Stimulated activated CD4-positive, alpha-beta T cell treated with anti-CD3 and anti-CD28 coated beads, Interleukin-4, amount 100 ng/mL, for 24 hours (primary cell): ENCODE results near the gene KCND3.

Experiments
- DNase-seq: peaks from one replicate; pipeline ENCODE4 v3.0.0-alpha.2; 2020

Gene KCND3

DNA sequence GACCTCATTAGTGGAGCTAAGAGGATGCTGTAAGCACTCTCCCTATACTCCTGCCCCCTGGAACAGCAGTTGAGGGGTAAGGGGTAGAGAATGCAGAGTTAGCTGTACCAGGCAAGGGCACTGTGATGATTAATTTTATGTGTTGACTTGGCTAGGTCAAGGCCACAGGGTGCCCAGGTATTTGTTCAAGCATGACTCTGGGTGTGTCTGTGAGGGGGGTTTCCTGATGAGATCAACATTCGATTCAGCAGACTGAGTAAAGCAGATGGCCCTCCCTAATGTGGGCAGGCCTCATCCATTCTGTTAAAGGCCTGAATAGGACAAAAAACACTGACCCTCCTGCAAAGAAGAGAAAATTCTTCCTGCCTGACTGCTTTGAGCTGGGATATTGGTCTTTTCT, 110.8 kb downstream of the KCND3 start:
- DNase-seq, result no peak

DNA sequence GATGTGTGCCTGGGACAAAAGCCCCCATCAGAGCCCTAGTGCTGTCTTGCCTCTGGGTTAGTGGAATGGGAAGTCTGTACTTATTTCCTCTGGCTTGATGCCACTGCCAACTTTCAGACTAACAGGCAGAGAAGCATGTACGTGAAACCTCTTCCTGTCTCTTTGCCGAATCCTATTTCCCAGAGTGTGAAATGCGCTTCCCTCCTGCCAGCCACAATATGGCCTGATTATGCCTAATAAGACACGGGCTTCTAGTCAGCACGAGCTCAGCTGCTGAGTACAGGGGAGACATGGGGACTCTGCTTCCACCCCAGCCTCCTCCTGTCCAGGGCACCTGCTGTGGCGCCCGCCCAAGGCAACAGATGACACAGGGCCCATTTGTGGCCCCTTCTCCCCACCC, 111.4 kb downstream of the KCND3 start:
- no peak for DNase-seq

DNA sequence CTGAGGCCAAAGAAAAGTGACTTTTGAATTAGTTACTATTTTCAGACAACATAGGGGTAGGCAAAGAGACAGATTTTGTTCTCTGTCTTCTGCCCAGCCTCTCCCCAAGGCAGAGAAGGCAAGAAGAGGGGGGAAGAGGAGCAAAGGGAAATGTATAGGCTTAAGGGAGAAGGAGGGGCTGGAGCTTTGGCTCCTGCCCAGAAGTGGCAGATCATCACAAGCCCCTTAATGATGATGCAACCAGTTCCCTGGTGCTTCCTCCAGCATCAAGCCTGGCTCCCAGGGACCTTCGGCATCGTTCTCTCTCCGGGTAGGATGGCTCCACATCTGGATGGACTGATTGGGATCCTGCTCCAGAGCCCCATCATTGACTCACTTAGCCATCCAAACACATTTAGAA, 112.8 kb downstream of the KCND3 start:
- no peak for DNase-seq

DNA sequence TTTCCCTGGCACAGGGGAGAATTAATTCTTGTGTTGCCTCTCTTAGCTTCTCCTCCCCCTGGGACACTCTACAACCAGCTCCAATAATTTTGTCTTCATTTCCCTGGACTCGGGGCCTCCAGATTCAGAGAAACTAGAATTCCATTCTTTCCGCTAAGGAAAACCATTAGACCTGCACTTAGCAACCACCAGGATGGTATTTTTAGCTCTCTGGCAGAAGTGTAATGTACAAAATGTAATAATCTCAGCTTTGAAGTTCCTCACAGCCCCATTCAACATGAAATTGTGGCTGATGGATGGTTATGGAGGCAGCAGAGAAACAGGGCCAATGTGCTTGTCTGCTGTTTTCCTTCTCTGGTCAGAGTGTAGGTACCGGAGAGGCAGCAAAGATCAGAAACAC, 113.8 kb downstream of the KCND3 start:
- no peak for DNase-seq

DNA sequence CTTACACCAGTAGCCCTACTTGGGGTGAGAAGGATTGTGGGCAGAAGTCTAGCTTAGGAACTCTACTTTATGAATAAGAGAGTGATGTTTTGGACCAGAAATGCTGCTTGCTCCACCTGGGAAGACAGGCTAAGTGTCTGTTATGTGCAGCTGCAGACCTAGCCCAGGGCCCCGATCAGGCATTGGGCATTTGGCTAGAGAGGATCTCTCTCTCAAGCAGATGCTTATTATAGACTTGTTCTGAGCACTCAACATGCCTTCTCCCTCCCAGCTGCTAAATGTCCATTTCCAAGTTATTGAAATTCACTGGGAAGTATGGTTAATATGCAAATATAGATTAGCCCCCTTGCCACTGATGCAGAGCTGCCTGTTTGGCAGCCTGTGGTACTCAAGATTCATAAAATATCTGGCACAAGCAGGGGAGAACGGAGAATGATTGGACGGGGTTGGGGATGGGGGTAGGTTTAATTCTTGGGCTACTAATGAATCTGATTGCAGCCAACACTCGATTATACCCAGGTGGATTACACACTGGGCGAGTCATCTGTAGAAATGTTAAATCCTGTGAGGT, 115.9 kb downstream of the KCND3 start:
- DNase-seq, result no peak

DNA sequence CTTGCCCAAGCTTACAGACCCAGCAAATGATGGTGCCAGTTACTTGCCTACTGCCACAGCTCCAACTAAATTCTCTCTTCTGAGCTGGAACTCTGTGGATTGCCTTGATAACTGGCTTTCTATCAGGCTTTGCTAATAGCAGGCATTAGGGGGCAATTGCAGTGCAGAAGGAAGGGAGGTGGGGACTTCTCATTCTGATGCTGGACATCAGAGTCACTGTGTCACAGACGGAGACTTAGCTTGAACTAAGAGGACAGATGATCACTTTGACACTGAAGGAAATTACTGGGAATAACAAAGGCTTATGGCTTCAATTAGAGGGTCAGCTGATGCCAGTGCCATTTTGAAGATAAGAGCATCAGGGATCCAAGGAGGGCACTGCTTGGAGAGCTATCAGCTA, 119.3 kb downstream of the KCND3 start:
- no peak for DNase-seq

DNA sequence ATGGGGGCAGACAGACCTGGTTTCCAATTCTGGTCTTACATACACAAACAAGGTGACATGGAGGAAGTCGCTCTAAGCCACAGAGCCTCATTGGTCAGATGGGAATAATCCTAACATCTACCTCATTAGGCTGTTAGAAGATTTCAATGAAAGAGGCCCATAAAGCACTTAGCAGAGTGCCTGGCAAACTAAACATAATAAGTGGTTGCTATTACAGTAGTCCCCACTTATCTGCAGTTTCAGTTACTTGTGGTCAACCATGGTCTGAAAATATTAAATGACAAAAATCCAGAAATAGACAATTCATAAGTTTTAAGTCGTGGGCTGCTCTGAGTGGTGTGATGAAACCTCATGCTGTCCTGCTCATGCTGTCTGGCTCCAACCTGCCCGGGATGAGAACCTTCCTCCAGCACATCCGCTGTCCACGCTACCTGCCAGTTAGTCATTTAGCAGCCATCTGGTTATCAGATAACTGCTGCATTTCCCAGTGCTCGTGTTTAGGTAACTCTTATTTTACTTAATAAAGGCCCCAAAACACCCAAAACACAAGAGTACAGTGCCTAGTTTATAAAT, 121.5 kb downstream of the KCND3 start:
- no peak for DNase-seq

DNA sequence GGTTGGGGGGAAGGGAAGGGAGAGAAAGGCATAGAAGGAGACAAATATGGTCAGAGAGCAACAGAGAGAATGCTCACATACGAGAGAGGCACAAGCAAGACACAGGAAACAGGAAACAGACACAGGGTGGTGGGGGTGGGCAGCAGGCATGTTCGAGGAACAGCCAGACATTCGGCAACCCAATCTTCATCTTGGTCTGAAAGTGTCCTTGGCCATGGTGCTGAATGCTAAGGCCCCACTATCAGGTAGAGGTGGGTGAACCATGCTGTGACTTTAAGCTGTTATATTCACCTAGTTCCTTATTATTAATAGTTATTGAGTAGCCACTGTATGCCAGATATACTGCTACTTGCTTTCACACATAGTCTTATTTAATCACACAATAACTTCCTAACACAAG, 124.6 kb downstream of the KCND3 start:
- no peak for DNase-seq

DNA sequence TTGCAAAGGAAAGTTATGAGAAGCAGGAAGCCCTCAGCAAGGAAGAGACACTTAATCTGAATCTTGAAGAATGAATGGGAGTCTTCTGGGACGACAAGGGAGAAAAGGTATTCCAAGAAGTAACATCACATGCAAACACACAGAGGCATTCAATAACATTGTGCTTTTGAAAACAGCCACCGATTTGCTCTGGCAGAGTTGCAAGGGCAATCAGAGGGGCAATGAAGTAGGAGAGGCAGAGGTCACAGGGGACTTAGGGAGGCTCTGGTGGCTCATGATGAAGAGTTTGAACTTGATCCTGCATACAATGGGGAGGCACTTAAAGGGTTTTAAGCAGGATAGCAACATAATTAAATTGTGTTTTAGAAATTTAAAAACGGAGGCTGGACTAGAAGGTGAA, 126.1 kb downstream of the KCND3 start:
- no peak for DNase-seq

DNA sequence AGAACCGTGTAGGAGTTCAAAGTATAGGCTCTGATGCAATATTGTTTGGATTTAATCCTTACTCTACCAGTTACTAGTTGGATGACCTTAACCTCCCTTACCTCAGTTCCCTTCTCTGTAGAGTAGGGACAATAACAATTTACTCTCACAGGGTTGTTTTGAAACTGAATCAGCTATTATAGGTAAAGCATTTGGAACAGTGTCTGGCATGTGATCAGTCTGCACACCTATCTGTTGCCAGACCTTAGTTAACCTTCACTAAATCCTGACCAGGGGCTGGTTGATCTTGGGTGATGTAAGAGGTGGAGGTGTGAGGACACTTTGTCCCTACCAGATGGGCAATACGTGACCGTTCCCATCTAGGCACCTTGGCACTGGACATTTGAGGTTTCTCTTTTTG, 126.9 kb downstream of the KCND3 start:
- no peak for DNase-seq

DNA sequence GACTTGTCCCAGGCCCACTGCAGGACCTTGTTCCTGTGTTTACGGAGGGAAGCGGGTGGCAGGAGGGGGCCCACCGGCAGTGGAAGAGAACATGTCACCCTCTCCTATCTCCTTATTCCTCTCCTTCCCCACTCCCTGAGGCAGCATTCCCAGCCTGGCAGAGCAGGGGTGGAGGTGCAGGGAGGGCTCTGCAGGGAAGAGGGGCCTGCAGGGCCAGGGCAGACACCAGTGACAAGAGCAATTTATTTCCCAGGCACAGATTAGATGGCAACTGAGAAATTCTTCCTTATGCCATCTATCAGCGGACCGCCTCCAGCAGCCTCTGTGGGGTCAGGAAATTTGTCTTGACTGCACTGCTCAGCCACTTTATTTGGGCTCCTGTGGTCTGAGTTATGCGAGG, 127.9 kb downstream of the KCND3 start:
- no peak for DNase-seq

DNA sequence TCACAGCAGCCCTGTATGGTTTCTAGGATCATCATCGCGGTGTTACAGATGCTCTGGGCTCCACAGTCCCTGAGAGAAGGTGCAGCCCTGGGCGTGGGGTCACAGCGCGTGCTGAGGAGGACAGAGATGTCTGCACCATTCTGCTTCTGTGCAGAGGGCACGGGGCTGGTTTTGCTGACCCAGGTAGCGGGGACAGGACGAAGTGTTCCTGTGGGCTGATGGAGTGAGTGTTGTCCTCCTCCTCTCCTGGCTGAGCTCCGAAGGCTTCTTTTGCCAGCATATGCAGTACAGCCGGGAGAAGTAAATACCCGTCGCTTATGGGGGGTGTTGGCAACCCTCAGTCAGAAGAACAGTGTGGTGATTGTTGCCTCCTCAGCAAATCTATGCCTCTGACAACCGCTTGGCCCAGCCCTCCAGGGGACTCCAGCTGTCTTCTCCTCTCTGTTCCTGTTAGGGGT, 132.2 kb downstream of the KCND3 start:
- no peak for DNase-seq

DNA sequence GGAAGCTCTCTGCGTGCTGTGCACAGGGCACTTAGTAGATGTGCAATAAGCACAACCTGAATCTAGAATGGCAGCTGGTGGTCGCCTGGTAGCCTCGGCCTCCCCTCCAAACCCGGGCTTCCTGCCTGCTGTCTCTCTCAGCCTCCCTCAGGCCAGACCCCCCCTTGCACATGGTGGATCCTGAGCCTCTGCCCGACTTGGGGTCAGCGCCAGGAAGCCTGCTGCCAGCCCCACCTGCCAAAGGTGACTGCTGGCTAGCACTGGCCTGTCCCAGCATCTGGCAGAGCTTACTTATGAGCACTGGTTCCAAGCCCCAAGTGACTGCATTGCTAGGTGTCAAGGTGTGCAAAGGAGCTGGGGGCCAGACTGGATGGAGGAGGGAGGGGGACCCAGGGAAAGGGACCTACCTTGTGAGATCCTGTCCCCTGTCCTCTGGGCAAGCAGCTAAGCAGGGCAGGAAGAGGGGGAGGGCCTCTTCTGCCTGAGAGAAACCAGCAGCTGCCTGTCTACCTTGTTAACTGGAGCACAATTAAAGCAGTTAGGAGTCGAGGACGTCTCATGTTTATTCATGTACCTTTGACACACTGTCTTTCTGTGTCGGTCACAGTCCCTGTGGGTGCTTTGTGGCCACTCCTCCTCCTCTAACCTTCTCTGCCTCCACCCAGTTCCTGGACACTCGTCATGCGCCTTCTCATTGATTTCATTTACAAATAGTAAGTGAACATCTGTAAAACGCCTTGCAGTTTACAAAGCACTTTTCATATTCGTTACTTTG, 132.9 kb downstream of the KCND3 start:
- no peak for DNase-seq

DNA sequence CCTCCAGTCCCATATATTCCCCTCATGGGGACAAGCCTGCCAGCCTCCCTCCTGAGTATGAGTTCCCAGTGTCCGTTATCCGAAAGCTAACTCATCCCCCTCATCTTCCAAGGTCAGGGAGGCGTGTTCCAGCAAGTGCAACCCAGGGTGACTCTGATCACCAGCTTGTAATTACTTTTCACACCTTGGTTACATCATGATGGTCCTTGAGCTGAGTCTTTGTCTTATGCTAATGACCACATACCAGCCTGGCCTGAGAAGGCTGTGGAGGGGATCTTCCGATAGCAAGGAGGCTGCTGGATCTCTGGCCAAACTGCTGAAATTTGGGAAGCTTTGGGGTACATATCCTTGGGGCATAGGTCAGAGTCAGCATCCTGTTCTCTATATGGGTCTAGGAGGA, 134.2 kb downstream of the KCND3 start:
- no peak for DNase-seq

DNA sequence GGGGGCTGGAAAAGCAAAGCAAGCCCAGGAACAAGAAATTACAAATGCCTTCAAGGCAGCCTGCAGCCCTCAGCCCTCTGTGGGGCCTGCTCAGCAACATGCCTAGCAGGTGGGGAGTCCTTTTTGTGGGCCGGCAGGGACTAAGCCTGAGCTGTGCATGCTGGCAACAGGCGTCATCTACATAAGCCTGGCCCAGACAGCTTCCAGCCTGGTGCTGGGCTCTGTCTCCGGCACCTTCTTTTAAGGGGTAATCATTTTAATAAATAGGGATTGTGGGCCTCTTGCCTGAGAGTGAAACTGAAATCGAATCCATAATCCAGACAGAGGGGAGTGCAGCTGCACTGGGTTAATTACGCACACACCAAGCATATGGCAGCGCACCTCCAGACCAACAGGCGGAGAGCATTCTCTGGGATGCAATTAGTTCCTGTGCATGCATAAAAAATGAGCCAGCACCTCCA, 137.2 kb downstream of the KCND3 start:
- DNase-seq, result no peak

DNA sequence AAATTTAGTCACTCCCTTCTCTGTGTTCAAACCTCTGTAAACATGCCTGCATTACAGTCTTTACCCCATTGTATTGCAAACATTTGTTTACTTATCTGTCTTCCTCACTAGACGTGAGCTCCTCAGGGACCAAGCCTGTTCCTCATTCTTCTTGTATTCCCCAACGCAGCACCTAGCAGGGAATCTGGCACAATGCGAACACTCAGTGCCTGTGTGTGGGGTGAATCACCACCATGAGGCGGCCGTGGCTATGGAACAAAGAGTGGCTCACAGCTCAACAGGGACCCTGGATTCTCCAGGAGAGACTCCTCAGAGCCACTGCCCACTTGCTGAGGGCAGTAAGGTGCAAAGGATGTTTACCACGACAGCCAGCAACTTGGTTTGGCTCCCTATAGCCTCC, 137.9 kb downstream of the KCND3 start:
- DNase-seq, result no peak

DNA sequence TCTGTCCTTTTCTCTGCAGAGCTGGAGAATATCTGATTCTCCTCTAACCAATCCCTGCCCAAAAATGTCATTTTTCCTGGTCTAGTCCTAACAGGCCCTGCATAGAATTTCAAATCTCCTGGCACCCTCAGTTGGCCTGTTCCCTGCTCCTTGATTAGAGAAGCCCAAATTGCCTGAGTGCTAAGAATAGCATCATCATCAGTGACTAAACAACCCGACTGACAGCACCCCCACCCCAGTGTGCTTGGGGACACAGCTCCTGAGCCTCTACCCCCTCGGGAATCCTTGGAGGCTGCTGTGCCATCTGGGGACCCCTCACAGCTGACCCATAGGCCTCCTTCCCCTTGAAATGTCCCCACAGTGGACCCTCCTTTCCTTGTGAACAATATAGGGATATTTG, 139.4 kb downstream of the KCND3 start:
- DNase-seq, result no peak

DNA sequence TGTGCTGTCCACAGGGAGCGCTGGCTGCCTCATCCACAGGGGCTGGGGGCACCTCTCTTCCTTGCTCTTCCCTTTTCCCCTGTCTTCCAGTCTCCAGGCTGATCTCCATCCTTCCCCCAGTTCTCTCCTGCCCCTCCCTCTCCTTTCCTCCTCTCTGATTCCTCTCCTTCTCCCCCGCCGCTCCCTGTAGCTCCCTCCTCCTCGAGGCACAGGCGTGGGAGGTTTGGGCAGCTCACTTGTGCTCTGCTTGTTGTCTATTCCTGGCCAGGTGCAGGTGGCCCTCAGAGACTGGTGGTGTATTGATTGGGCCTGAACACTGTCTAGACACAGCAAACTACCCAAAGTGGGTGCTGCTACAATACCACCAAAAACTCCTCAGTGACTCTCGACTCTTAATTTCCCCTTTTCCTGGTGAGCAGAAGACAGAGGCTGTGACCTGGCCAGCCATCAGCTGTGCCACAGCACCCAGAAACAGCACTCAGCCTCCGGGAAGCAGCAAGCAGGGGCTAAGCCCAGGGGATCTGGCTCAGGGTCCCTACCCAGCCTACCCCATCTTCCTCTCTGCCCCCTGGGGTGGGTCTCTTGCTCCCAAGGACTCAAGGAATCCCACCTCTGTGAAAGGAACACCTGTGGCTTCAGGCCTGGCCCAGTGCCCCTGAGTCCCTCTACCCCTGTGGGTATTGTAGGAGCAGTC, 140.5 kb downstream of the KCND3 start:
- DNase-seq, result no peak

DNA sequence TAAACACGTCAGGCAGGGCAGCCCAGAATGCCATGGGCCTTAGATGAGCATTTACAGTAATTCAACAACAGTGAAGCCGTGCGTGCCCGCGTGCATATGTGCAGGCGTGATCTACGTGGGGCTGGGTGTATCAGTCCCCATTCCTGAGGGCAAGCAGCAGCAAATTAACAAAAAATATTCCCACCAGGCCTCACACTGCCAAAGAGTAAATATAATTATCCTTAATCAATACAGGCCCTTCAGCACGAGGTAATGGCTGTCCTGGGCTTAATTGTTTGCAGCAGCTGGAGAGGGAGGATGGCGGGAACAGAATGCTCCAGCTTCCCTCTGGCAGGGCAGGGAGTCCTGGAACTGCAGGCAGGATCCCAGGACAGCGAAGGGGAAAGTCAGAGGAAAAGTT, 142.0 kb downstream of the KCND3 start:
- DNase-seq, result no peak

DNA sequence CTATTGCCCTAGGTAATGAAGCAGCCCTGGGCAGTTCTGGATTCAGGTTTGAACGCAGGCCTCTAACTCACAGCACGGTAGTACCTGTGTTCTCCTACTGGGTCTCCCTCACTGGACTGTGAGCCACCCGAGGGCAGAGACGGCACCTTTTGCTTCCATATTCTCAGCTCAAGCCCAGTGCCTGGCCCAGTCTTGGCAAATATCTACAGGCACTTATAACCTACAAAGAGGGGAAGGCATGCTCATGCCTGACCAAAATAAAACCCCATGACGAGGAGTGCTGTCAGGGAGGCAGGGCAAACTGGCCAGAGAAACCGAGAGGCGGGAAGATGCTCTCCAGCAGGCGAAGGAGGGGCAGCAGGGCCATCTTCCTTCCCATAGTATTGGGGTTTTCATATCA, 142.6 kb downstream of the KCND3 start:
- DNase-seq, result no peak

DNA sequence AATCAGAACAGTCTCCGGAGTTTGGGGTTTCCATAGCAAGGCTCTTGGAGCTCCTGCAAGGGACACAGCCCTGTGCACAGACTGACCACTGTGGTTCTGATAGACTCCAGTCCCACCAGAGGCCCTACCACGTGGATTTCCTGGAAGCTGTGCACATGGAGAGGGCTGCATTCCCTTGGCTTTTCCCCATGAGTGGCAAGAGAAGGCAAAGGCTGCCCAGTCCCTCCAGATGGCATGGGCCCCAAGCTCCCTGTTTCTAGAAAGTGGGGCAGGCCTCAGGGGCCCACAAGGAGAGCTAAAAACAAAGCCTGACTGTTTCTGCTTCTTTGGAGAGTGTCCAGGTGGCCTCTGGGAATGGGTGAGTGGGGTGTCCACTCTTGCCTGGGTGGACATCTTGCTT, 146.3 kb downstream of the KCND3 start:
- DNase-seq, result no peak

DNA sequence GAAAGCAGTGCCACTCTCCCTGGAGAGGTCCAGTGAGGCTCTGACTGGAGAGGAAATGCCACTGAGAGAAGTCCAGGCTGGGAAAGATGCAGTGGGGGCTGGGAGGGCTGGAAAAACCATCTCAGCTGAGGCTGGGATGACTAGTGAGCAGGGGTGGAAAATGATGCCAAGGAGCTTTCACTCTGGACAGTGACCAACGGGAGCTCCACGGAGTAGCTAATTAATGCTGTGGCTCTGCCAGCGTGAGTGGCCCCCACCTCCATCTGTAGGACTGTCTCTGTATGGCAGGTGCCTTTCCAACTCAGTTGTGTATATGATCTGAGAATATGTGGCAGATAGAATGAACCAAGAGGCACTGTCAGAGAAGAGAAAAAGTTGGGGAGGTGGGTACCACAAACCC, 147.1 kb downstream of the KCND3 start:
- DNase-seq, result no peak

DNA sequence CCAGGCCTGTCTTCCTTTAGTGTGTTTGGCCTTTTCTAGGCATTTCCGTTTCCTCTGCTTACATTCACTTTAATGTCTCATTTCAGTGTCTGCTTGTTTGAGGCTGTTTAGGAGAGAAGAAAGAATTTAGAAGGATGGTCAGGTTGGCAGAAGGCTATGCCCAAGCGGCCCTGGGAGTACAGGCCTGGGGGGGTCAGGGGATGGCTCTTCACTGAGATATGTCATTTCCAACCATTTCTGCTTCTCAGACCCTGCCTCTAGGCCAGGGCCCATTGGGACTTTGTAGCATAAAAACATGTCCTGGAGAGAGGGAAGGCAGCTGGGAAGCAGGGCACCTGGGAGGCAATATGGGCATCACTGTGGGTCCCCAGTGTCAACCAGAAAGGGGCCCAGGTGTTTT, 147.7 kb downstream of the KCND3 start:
- no peak for DNase-seq

DNA sequence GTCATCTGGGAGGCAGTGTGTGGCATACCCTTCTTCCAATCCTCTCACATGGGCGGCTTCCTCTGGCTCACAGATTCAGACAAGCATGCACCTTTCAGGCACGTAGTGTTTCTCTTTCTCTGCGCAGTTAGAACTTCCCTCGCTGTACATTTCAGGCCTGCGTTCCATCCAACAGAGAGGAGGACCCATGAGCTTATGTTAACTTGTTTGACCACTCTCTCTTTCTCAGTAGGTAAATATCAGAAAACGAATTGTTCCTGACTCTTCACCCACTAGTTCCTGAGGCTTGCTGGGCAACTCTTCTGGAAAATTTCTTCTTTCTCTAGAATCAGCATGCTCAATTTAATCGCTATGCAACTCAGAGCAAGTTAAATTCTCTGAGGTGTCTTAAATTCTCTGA, 148.3 kb downstream of the KCND3 start:
- DNase-seq, result no peak
